ENCODE results near the gene IDH2. TPM values are rescaled to one million over a fixed set of nuclear protein-coding genes. Genes with fewer than 3 reads are reported as not detected.
A peak's percentile ranks its signal among the peaks of the same experiment; 100 is the strongest.

Gene IDH2
- total RNA-seq, 1 donor from 2014 or later, result 93.1 TPM

DNA sequence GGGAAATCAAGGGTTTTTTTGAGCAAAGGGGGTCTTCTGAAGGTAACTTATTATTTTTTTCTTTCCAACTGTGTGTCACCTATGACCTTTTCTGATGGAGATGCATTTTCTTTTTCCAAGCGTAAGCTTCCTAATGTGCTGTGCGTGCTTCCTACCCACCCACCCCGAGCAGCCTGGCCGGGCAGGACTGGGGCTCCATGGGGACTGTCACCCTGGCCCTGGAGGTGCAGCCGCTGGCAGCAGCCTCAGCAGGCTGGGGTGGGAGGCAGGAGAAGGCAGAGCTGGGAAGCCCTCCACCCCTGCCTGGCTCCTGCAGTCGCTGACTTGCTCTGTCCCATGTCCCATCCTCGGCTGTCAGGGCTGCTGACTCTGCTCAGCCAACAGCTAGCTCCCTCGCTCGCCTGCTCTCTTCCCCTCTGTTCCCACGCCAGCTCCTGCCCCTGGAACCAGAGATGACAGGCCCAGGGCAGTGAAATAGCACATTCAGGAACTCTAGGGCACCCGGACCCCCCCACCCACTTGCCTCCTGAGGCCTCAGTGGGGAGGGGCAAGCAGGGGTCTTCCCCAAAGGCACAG lies 21.4 kb downstream of the IDH2 start:
- H3F3A ChIP-seq (ENCODE audit: low read depth), result peaks cover 15% of the 10 kb centered on the region
- no peak overlapping the region for H3K4me3 ChIP-seq
- no peaks in the 10 kb centered on the region for H3K79me2 ChIP-seq (ENCODE audit: low read depth)
- H3K36me3 ChIP-seq, result no peaks in the 10 kb centered on the region
- no peaks in the 10 kb centered on the region for H3K9me3 Mint-ChIP-seq
- peak overlapping the region; percentile 67 for H3K27ac ChIP-seq
- H3K36me3 Mint-ChIP-seq, result peaks cover 22% of the 10 kb centered on the region
- H3K27me3 ChIP-seq, result no peaks in the 10 kb centered on the region
- no peak overlapping the region for H3K27ac Mint-ChIP-seq
- H3K4me3 Mint-ChIP-seq, result no peak overlapping the region
- no peak overlapping the region for H3K4me2 ChIP-seq
- H3K27me3 Mint-ChIP-seq (ENCODE audit: insufficient read depth, low read depth), result no peaks in the 10 kb centered on the region
- no peak overlapping the region for H3K9ac ChIP-seq
- H3K4me1 ChIP-seq, result peaks cover 8% of the 10 kb centered on the region
- TF ChIP-seq, protein P1, sequence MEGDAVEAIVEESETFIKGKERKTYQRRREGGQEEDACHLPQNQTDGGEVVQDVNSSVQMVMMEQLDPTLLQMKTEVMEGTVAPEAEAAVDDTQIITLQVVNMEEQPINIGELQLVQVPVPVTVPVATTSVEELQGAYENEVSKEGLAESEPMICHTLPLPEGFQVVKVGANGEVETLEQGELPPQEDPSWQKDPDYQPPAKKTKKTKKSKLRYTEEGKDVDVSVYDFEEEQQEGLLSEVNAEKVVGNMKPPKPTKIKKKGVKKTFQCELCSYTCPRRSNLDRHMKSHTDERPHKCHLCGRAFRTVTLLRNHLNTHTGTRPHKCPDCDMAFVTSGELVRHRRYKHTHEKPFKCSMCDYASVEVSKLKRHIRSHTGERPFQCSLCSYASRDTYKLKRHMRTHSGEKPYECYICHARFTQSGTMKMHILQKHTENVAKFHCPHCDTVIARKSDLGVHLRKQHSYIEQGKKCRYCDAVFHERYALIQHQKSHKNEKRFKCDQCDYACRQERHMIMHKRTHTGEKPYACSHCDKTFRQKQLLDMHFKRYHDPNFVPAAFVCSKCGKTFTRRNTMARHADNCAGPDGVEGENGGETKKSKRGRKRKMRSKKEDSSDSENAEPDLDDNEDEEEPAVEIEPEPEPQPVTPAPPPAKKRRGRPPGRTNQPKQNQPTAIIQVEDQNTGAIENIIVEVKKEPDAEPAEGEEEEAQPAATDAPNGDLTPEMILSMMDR (IDR thresholded peaks at IDR 0.05), result no peak
- TF ChIP-seq EZH2phosphoT487 (IDR thresholded peaks at IDR 0.05) (no peak), EZH2 (IDR thresholded peaks at IDR 0.05) (no peak)
- peaks cover 12% of the 10 kb centered on the region for H4K20me1 ChIP-seq (ENCODE audit: low read depth)
- H3K9me3 ChIP-seq (ENCODE audit: low read depth), result no peaks in the 10 kb centered on the region
- DNase-seq (ENCODE audit: low spot score), result no peak
- H2AFZ ChIP-seq (replicated peaks), result no peak overlapping the region
- H3K4me1 Mint-ChIP-seq, result peaks cover 4% of the 10 kb centered on the region

DNA sequence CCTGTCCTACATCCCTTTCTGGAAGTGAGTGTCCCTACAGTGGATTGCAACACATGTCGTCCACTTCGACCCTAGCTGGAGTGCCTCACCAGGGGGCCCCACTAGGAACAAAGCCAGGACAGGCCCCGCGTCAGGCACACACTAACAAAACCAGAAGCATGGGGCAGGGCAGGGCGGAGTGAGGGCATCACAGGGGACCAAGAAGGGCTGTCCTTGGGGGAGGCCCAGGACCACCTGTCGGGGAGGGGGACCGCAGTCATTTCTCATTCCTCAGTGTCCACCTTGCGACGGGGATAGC lies 21.9 kb downstream of the IDH2 start:
- Mint-ChIP-seq H3K27ac (no peak overlapping the region), H3K4me3 (no peak overlapping the region), H3K4me1 (peaks cover 8% of the 10 kb centered on the region), H3K36me3 (peaks cover 19% of the 10 kb centered on the region), H3K27me3 (ENCODE audit: insufficient read depth, low read depth) (no peaks in the 10 kb centered on the region), H3K9me3 (no peaks in the 10 kb centered on the region)
- no peak overlapping the region for H3K4me3 ChIP-seq
- no peak overlapping the region for H3K27ac ChIP-seq
- no peaks in the 10 kb centered on the region for H3K9me3 ChIP-seq (ENCODE audit: low read depth)
- no peaks in the 10 kb centered on the region for H3K36me3 ChIP-seq
- no peak overlapping the region for H3K9ac ChIP-seq
- no peak overlapping the region for H3K4me2 ChIP-seq
- H3K79me2 ChIP-seq (ENCODE audit: low read depth), result no peaks in the 10 kb centered on the region
- no peak overlapping the region for H2AFZ ChIP-seq (replicated peaks)
- TF ChIP-seq EZH2phosphoT487 (IDR thresholded peaks at IDR 0.05) (no peak), EZH2 (IDR thresholded peaks at IDR 0.05) (no peak)
- TF ChIP-seq, protein P1 (IDR thresholded peaks at IDR 0.05), result no peak
- DNase-seq (ENCODE audit: low spot score), result no peak
- H3F3A ChIP-seq (ENCODE audit: low read depth), result peaks cover 20% of the 10 kb centered on the region
- peaks cover 13% of the 10 kb centered on the region for H3K4me1 ChIP-seq
- peaks cover 17% of the 10 kb centered on the region for H4K20me1 ChIP-seq (ENCODE audit: low read depth)
- H3K27me3 ChIP-seq, result no peaks in the 10 kb centered on the region

DNA sequence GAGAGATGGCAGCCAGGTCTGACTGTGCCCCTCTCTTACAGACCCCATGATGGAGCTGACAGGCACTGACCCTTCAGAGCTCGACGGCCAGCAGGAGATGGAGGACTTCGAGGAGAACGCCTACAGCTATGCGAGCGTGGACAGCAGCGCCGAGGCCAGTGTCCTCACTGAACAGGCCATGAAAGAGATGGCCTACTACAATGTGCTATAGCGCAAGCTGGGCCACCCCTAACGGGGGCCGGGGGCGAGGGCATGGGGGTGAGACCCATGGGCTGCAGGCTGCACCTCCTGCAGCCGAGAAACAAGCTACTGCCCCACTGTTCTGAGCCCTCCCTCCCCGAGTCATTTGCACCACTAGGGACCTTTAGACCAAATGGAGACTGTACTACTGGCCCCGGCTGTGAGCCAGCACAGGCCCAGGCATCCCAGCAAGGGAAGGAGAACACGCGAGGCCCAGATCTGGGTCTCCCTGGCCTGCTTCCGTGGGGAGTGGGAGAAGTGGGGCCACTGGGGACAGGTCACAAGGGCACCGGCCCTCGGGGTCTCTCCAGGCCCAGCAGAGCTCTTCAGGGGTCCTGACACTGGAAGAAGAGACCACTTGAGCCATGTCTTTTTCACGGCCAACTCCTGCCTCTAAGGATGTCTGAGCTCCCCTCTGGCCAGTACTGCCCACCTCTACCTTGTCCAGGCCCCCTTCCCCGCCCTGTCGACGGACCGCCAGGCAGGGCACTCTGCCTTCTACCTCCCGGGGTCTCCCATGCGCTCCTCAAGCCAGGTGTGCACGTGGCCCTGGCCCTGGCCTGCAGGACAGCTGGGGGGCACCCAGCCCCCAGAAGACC lies 22.4 kb downstream of the IDH2 start:
- no peak overlapping the region for H3K27ac Mint-ChIP-seq
- H3K36me3 ChIP-seq, result no peaks in the 10 kb centered on the region
- H3K9me3 Mint-ChIP-seq, result no peaks in the 10 kb centered on the region

More for the DNA sequence above, 22.4 kb downstream of the IDH2 start:
- Histone ChIP-seq H3K9ac (no peak overlapping the region), H3K4me1 (peaks cover 13% of the 10 kb centered on the region), H3K4me2 (no peak overlapping the region), H3F3A (ENCODE audit: low read depth) (peaks cover 26% of the 10 kb centered on the region), H2AFZ (replicated peaks) (no peak overlapping the region), H3K27ac (no peak overlapping the region), H4K20me1 (ENCODE audit: low read depth) (peaks cover 23% of the 10 kb centered on the region), H3K4me3 (no peak overlapping the region), H3K9me3 (ENCODE audit: low read depth) (no peaks in the 10 kb centered on the region), H3K27me3 (no peaks in the 10 kb centered on the region), H3K79me2 (ENCODE audit: low read depth) (no peaks in the 10 kb centered on the region)
- DNase-seq (ENCODE audit: low spot score), result no peak
- TF ChIP-seq, protein P1 (IDR thresholded peaks at IDR 0.05), result no peak
- TF ChIP-seq EZH2 (IDR thresholded peaks at IDR 0.05), result no peak
- TF ChIP-seq EZH2phosphoT487 (IDR thresholded peaks at IDR 0.05), result no peak
- Mint-ChIP-seq H3K27me3 (ENCODE audit: insufficient read depth, low read depth) (no peaks in the 10 kb centered on the region), H3K4me1 (peaks cover 8% of the 10 kb centered on the region), H3K36me3 (peaks cover 19% of the 10 kb centered on the region), H3K4me3 (no peak overlapping the region)

All from neural progenitor cell (in vitro differentiated cells).